ENCODE results near the gene PTPRS.

Gene PTPRS

GRCh38 chr19:5321066-5321642 is 19.5 kb downstream of the PTPRS start:
- H4K91ac ChIP-seq (ENCODE audit: low read depth, low read length, poor library complexity) = no peak overlapping the region
- H3K79me1 ChIP-seq (ENCODE audit: low read depth, low read length) = peaks cover 30% of the 10 kb centered on the region
- H3K4me3 ChIP-seq (ENCODE audit: low read length in 2 of 2) = no peak overlapping the region
- H4K8ac ChIP-seq (ENCODE audit: low read depth, low read length) = no peak overlapping the region
- H3K23ac ChIP-seq (ENCODE audit: low read depth, low read length, poor library complexity) = no peak overlapping the region
- no peak overlapping the region for H2BK5ac ChIP-seq (ENCODE audit: low read length)
- H3K9me3 ChIP-seq (replicated peaks in 1 of 2; ENCODE audit: control insufficient read depth in 2 of 2, insufficient read depth in 1 of 2, low read depth in 1 of 2, low read length in 2 of 2) = peaks cover 4 to 7% of the 10 kb centered on the region in 2 donors
- peaks cover 10 to 15% of the 10 kb centered on the region in 2 donors for H3K36me3 ChIP-seq (replicated peaks in 1 of 2; ENCODE audit: control insufficient read depth in 2 of 2, insufficient read depth in 2 of 2, low read length in 2 of 2)
- no peak overlapping the region for H2AFZ ChIP-seq (ENCODE audit: low read length)
- no peak overlapping the region for H3K9ac ChIP-seq (ENCODE audit: low read depth, low read length, poor library complexity)
- H3K18ac ChIP-seq (ENCODE audit: low read length) = no peak overlapping the region
- H3K27ac ChIP-seq (replicated peaks; ENCODE audit: low read length) = no peak overlapping the region
- H3K4me1 ChIP-seq (ENCODE audit: control insufficient read depth in 2 of 2, insufficient read depth in 1 of 2, low read depth in 1 of 2, low read length in 2 of 2) = peaks cover 0 to 3% of the 10 kb centered on the region in 2 donors
- H2AK5ac ChIP-seq (ENCODE audit: low read depth, low read length) = no peak overlapping the region
- H3K4ac ChIP-seq (ENCODE audit: low read length) = no peak overlapping the region
- no CpG with 5 or more reads among the region's 9 CpGs for WGBS, 2 donors (ENCODE audit: extremely low coverage in 2 of 2, insufficient read length in 2 of 2, insufficient replicate concordance in 1 of 2)
- no peak overlapping the region for H2BK12ac ChIP-seq (ENCODE audit: low read length)
- H2BK15ac ChIP-seq (ENCODE audit: low read length) = no peak overlapping the region
- no peak overlapping the region for H3K14ac ChIP-seq (ENCODE audit: low read length)
- H2BK120ac ChIP-seq (ENCODE audit: low read depth, low read length) = no peak overlapping the region
- no peaks in the 10 kb centered on the region for H3K27me3 ChIP-seq (ENCODE audit: control insufficient read depth in 3 of 3, insufficient read depth in 3 of 3, low read depth in 1 of 3, low read length in 3 of 3)
- DNase-seq (ENCODE audit: low spot score) = no peak
- no peak overlapping the region for H3K4me2 ChIP-seq (ENCODE audit: insufficient read depth, low read length, poor library complexity, severe bottlenecking)

DNA sequence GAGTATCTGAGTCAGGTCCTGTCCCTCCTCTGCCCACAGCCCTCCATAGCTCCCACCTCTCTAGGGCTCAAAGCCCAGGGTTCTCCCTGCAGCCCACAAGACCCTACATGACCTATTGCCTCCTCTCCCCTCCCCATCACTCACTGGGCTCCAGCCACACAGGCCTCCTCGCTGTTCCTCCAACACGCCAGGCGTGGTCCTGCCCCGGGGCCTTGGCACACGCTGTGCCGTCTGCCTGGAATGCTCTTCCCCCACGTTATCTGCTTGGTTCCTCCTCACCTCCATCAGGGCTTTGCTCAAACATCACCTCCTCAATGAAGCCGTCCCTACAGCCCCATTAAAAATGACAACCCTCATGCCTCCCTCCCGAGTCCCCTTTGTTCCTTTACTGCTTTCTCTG is 21.1 kb downstream of the PTPRS start:
- no peaks in the 10 kb centered on the region for H3K27me3 ChIP-seq (ENCODE audit: control insufficient read depth in 3 of 3, insufficient read depth in 3 of 3, low read depth in 1 of 3, low read length in 3 of 3)
- H4K8ac ChIP-seq (ENCODE audit: low read depth, low read length) = no peak overlapping the region
- H3K27ac ChIP-seq (replicated peaks; ENCODE audit: low read length) = no peak overlapping the region
- H3K4me1 ChIP-seq (ENCODE audit: control insufficient read depth in 2 of 2, insufficient read depth in 1 of 2, low read depth in 1 of 2, low read length in 2 of 2) = peaks cover 0 to 3% of the 10 kb centered on the region in 2 donors
- H3K14ac ChIP-seq (ENCODE audit: low read length) = no peak overlapping the region
- peaks cover 1 to 4% of the 10 kb centered on the region in 2 donors for H3K36me3 ChIP-seq (replicated peaks in 1 of 2; ENCODE audit: control insufficient read depth in 2 of 2, insufficient read depth in 2 of 2, low read length in 2 of 2)
- no peak overlapping the region for H3K4me3 ChIP-seq (ENCODE audit: low read length in 2 of 2)
- no peak overlapping the region for H2BK12ac ChIP-seq (ENCODE audit: low read length)
- H3K4ac ChIP-seq (ENCODE audit: low read length) = no peak overlapping the region
- H2BK15ac ChIP-seq (ENCODE audit: low read length) = no peak overlapping the region
- no peak overlapping the region for H3K9ac ChIP-seq (ENCODE audit: low read depth, low read length, poor library complexity)
- no peak overlapping the region for H2AFZ ChIP-seq (ENCODE audit: low read length)
- no peaks in the 10 kb centered on the region for H3K9me3 ChIP-seq (replicated peaks in 1 of 2; ENCODE audit: control insufficient read depth in 2 of 2, insufficient read depth in 1 of 2, low read depth in 1 of 2, low read length in 2 of 2)
- no peak overlapping the region for H3K23ac ChIP-seq (ENCODE audit: low read depth, low read length, poor library complexity)
- no peak overlapping the region for H2BK120ac ChIP-seq (ENCODE audit: low read depth, low read length)
- DNase-seq (ENCODE audit: low spot score) = no peak
- H4K91ac ChIP-seq (ENCODE audit: low read depth, low read length, poor library complexity) = no peak overlapping the region
- no peak overlapping the region for H3K18ac ChIP-seq (ENCODE audit: low read length)
- no peak overlapping the region for H2AK5ac ChIP-seq (ENCODE audit: low read depth, low read length)
- no peak overlapping the region for H3K4me2 ChIP-seq (ENCODE audit: insufficient read depth, low read length, poor library complexity, severe bottlenecking)
- no CpG with 5 or more reads among the region's 9 CpGs for WGBS, 2 donors (ENCODE audit: extremely low coverage in 2 of 2, insufficient read length in 2 of 2, insufficient replicate concordance in 1 of 2)
- no peak overlapping the region for H2BK5ac ChIP-seq (ENCODE audit: low read length)
- H3K79me1 ChIP-seq (ENCODE audit: low read depth, low read length) = peaks cover 27% of the 10 kb centered on the region

- no peak overlapping the region for H3K4me3 ChIP-seq (ENCODE audit: low read length in 2 of 2)
These were observed 22.3 kb downstream of the PTPRS start for GRCh38 chr19:5318306-5318705.

GRCh38 chr19:5317321-5317720 is 23.3 kb downstream of the PTPRS start:
- H3K23ac ChIP-seq (ENCODE audit: low read depth, low read length, poor library complexity) = no peak overlapping the region
- WGBS, 2 donors (ENCODE audit: extremely low coverage in 2 of 2, insufficient read length in 2 of 2, insufficient replicate concordance in 1 of 2) = no CpG with 5 or more reads among the region's 7 CpGs
- no peak overlapping the region for H2BK12ac ChIP-seq (ENCODE audit: low read length)
- H2AK5ac ChIP-seq (ENCODE audit: low read depth, low read length) = no peak overlapping the region
- no peak for DNase-seq (ENCODE audit: low spot score)
- no peak overlapping the region for H3K14ac ChIP-seq (ENCODE audit: low read length)
- H4K8ac ChIP-seq (ENCODE audit: low read depth, low read length) = no peak overlapping the region
- H3K36me3 ChIP-seq (replicated peaks in 1 of 2; ENCODE audit: control insufficient read depth in 2 of 2, insufficient read depth in 2 of 2, low read length in 2 of 2) = peaks cover 3 to 16% of the 10 kb centered on the region in 2 donors
- no peak overlapping the region for H3K18ac ChIP-seq (ENCODE audit: low read length)
- H3K9ac ChIP-seq (ENCODE audit: low read depth, low read length, poor library complexity) = no peak overlapping the region
- no peak overlapping the region for H2BK120ac ChIP-seq (ENCODE audit: low read depth, low read length)
- no peak overlapping the region for H3K4me3 ChIP-seq (ENCODE audit: low read length in 2 of 2)
- peaks cover 21% of the 10 kb centered on the region for H3K79me1 ChIP-seq (ENCODE audit: low read depth, low read length)
- no peak overlapping the region for H3K4ac ChIP-seq (ENCODE audit: low read length)
- H4K91ac ChIP-seq (ENCODE audit: low read depth, low read length, poor library complexity) = no peak overlapping the region
- no peaks in the 10 kb centered on the region for H3K9me3 ChIP-seq (replicated peaks in 1 of 2; ENCODE audit: control insufficient read depth in 2 of 2, insufficient read depth in 1 of 2, low read depth in 1 of 2, low read length in 2 of 2)
- no peak overlapping the region for H3K27ac ChIP-seq (replicated peaks; ENCODE audit: low read length)
- no peak overlapping the region for H3K4me2 ChIP-seq (ENCODE audit: insufficient read depth, low read length, poor library complexity, severe bottlenecking)
- peaks cover 0 to 2% of the 10 kb centered on the region in 2 donors for H3K4me1 ChIP-seq (ENCODE audit: control insufficient read depth in 2 of 2, insufficient read depth in 1 of 2, low read depth in 1 of 2, low read length in 2 of 2)
- no peak overlapping the region for H2BK15ac ChIP-seq (ENCODE audit: low read length)
- H2AFZ ChIP-seq (ENCODE audit: low read length) = no peak overlapping the region
- no peak overlapping the region for H2BK5ac ChIP-seq (ENCODE audit: low read length)
- no peaks in the 10 kb centered on the region for H3K27me3 ChIP-seq (ENCODE audit: control insufficient read depth in 3 of 3, insufficient read depth in 3 of 3, low read depth in 1 of 3, low read length in 3 of 3)

More at GRCh38 chr19:5318306-5318705, 22.3 kb downstream of the PTPRS start:
- H3K23ac ChIP-seq (ENCODE audit: low read depth, low read length, poor library complexity) = no peak overlapping the region
- H3K4ac ChIP-seq (ENCODE audit: low read length) = no peak overlapping the region
- no peak overlapping the region for H3K27ac ChIP-seq (replicated peaks; ENCODE audit: low read length)
- WGBS, 2 donors (ENCODE audit: extremely low coverage in 2 of 2, insufficient read length in 2 of 2, insufficient replicate concordance in 1 of 2) = no CpG with 5 or more reads among the region's 6 CpGs
- DNase-seq (ENCODE audit: low spot score) = no peak
- H3K4me2 ChIP-seq (ENCODE audit: insufficient read depth, low read length, poor library complexity, severe bottlenecking) = no peak overlapping the region
- peaks cover 21% of the 10 kb centered on the region for H3K79me1 ChIP-seq (ENCODE audit: low read depth, low read length)
- no peak overlapping the region for H2BK120ac ChIP-seq (ENCODE audit: low read depth, low read length)
- no peak overlapping the region for H2AK5ac ChIP-seq (ENCODE audit: low read depth, low read length)
- no peak overlapping the region for H3K9ac ChIP-seq (ENCODE audit: low read depth, low read length, poor library complexity)
- H3K9me3 ChIP-seq (replicated peaks in 1 of 2; ENCODE audit: control insufficient read depth in 2 of 2, insufficient read depth in 1 of 2, low read depth in 1 of 2, low read length in 2 of 2) = no peaks in the 10 kb centered on the region
- no peaks in the 10 kb centered on the region for H3K27me3 ChIP-seq (ENCODE audit: control insufficient read depth in 3 of 3, insufficient read depth in 3 of 3, low read depth in 1 of 3, low read length in 3 of 3)
- H4K8ac ChIP-seq (ENCODE audit: low read depth, low read length) = no peak overlapping the region
- H2BK5ac ChIP-seq (ENCODE audit: low read length) = no peak overlapping the region
- no peak overlapping the region for H2BK12ac ChIP-seq (ENCODE audit: low read length)
- no peak overlapping the region for H3K18ac ChIP-seq (ENCODE audit: low read length)
- H3K4me1 ChIP-seq (ENCODE audit: control insufficient read depth in 2 of 2, insufficient read depth in 1 of 2, low read depth in 1 of 2, low read length in 2 of 2) = peaks cover 0 to 3% of the 10 kb centered on the region in 2 donors
- no peak overlapping the region for H4K91ac ChIP-seq (ENCODE audit: low read depth, low read length, poor library complexity)
- no peak overlapping the region for H2BK15ac ChIP-seq (ENCODE audit: low read length)
- H3K36me3 ChIP-seq (replicated peaks in 1 of 2; ENCODE audit: control insufficient read depth in 2 of 2, insufficient read depth in 2 of 2, low read length in 2 of 2) = peaks cover 0 to 8% of the 10 kb centered on the region in 2 donors
- H2AFZ ChIP-seq (ENCODE audit: low read length) = no peak overlapping the region
- H3K14ac ChIP-seq (ENCODE audit: low read length) = no peak overlapping the region
